ENCODE data around the gene FIZ1.

The FIZ1 gene

DNA sequence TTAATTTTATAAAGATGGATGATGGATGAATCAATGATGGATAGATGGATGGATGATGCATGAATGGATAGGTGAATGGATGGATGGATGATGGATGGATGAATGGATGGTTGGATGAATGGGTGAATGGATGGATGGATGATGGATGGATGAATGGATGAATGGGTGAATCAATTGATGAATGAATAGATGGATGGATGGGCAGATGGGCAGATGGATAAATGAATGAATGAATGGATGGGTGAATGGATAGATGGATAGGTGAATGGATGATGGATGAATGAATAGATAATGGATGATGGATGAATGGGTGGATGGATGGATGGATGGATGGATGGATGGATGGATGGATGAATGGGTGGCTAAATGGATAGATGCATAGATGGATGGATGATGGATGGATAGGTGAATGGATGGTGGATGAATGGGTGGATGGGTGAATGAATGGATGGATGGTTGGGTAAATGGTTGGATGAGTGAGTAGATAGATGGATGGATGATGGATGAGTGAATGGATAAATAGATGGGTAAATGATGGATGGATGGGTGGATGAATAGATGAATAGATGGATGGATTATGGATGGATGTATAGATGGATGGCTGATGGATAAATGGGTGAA is 31.5 kb downstream of the FIZ1 start:
- DNase-seq = no peak

DNA sequence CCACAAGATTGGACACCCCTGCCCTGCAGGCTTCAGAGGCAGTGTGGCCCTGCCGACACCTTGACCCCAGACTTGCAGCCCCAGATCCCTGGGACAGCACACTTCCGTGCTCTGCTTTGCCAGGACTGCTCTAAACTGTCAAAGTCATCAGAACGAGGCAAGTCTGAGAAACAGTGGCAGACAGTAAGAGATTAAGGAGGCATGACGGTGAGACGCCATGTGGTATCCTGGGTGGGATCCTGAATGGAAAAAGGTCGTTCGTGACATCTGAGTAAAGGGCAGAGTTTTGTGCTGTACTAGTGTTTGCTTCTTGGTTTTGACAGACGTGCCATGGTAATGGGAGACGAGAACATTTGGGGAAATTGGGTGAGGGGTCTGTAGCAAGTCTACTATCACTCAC is 32.5 kb downstream of the FIZ1 start:
- DNase-seq = no peak

- no peak for DNase-seq
Observed at GRCh38 chr19:55563261-55563690, 36.0 kb downstream of the FIZ1 start.

DNA sequence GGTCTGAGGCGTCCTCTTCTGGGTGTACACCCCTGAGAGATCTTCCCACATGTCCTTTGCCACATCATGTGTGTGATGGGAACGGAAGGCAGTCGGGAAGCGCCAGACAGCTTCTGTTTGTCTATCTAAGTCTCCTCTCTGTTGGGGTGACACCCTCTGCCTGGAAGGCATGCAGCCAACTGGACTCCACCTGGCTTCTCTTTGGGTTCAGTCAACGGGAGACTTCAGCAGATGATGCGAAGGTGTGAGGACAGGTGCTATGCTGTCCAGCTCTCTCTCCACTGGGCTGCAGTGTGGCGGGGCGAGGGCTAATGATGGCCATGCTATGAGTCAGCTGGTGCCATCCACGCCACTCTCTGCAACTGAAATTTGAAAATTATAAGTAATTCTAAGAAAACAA is 39.6 kb downstream of the FIZ1 start:
- DNase-seq = no peak

DNA sequence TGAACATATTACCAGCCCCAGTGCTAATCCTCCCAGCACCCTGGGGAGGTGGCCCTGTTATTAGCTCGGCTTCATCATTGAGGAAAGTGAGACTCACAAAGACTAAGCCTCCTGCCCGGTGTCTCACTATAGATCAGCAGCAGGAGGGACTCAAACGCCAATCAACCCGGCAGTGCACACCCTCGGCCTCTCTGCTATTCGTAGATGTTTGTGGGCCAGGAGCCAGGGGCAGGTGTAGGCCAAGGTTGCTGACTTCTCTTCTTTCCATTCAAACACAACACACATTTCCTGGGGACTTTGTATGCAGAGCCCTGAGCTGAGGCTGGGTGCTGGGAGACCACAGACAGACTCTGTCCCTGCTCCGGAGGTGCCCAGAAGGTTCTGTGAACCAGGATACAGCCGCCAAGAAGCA is 44.6 kb downstream of the FIZ1 start:
- no peak for DNase-seq

DNA sequence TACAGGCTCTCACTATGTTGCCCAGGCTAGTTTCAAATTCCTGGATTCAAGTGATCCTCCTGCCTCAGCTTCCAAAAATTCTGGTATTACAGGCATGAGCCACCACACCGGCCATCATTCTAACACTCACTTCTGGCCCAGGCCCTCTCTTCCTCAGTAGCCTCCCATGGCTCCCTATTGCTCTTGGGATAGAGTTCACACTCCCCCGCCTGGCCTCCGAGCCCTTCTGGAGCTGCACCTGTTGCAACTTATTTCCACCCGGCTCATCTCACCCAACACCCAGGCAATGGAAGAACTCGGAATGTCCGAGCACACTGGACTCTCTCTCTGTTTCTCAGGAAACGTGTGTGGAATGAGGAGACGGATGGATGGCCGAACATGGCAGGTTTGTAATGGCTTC is 45.0 kb downstream of the FIZ1 start:
- no peak for DNase-seq

DNA sequence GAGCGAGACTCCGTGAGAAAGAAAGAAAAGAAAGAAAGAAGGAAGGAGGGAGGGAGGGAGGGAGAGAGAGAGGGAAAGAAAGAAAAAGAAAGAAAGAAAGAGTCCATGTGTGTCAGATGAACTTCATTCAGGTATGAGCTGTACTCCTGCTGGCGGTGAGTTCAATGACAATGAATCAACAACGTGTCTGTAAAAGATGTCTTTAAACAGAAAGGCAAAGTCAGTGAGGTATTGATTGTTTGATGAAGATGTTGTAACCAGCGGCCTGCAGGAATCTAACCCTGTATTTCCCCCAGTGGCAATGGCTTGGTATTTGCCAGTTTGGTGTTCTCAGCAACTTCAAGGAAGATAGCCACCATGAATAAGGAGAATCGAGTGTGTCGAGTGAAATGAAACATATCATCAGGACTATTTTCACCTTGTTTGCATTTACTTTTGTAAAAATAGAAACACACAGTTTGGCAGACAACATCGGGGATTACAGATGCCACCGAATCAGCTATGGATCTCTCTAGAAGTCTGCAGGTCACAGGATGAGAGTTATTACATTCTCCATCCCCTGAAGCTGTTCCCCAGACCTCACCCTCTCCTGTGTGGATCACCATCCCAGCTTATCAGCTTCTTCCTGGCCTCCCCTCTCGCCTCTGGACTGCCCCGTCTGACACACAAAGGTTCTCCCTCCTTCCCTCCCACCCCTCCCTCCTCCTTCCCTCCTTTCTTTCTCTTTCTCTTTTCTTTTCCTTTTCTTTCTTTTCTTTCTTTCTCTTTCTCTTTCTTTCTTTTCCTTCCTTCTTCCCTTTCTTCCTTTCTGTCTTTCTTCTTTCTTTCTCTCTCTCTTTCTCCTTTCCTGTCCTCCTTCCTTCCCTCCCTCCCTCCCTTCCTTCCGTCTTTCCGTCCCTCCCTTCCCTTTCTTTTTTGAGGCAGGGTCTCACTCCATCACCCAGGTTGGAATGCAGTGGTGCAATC is 45.8 kb downstream of the FIZ1 start:
- no peak for DNase-seq

DNA sequence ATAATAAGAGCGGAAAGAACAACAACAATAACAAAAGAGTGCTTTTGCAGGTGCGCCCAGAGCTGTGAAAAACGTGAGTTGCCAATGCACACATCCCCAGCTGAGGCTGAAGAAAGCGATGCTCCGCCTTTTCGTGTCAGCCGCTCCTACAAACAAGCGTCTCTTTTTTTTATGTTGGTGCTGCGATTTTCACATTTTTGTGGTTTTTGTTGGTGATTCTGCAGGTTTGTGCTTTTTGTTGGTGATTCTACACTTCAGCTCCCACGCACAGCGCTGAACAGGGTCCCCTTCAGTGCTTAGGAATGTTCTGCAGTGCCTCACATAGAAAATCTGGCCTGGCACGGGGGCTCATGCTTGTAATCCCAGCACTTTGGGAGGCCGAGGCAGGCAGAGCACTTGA is 46.7 kb downstream of the FIZ1 start:
- DNase-seq = no peak

GRCh38 chr19:55552206-55552605 is 47.1 kb downstream of the FIZ1 start:
- no peak for DNase-seq

GRCh38 chr19:55550321-55550650 is 49.0 kb downstream of the FIZ1 start:
- DNase-seq = no peak

- DNase-seq = no peak
Observed at GRCh38 chr19:55549500-55550320, 49.6 kb downstream of the FIZ1 start.

DNA sequence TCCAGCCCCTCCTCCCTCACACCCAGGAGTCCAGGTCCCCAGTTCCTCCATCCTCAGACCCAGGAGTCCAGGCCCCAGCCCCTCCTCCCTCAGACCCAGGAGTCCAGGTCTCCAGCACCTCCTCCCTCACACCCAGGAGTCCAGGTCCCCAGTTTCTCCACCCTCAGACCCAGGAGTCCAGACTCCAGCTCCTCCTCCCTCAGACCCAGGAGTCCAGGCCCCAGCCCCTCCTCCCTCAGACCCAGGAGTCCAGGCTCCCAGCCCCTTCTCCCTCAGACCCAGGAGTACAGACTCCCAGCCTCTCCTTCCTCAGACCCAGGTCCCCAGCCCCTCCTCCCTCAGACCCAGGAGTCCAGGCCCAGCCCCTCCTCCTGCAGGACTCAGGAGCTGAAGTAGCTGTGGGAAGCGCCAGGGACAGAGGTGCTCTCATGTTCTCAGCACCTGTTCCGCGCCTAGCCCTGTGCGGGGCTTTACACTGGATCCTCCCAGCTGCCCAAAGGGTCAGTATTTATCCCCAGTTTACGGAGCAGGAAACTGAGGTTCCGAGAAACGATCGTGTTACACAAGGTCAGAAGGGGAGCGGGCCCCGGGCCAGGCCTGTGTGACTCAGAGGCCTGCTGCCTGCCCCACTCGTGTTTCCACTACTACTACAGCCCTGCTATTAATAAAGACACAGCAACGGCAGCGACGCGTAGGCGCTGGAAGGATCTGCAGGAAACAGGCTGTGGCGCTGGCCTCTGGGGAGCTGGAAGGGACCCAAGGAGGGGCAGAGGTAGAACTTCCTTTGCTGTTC is 52.3 kb downstream of the FIZ1 start:
- no peak for DNase-seq

- DNase-seq = no peak
Observed at GRCh38 chr19:55546011-55546410, 53.3 kb downstream of the FIZ1 start.

DNA sequence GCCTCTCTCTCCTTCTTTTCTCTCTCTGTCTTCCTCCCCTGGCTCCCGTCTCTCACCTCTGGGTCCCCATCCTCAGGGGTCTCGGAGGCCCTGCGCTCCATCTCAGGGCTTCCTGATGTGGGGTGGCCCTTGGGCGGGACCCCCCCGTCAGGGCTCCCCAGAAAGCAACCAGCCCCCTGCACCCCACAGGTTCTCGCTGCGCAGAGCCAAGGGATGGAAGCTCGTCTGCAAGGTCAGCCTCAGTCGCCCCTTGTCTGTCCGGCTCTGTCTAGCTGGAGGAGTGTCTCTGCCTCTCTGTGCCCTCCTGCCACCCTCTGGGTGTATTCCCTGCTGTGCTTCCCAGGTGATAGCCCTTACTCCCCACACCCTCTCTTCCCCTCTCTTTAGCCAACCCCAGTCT is 53.9 kb downstream of the FIZ1 start, which contains the start of gene SBK3:
TSS of gene SBK3 (minus strand) at position 101 of the 400 bp plus-strand sequence. CDS start at position 101, 0 bp downstream.
- DNase-seq = no peak

DNA sequence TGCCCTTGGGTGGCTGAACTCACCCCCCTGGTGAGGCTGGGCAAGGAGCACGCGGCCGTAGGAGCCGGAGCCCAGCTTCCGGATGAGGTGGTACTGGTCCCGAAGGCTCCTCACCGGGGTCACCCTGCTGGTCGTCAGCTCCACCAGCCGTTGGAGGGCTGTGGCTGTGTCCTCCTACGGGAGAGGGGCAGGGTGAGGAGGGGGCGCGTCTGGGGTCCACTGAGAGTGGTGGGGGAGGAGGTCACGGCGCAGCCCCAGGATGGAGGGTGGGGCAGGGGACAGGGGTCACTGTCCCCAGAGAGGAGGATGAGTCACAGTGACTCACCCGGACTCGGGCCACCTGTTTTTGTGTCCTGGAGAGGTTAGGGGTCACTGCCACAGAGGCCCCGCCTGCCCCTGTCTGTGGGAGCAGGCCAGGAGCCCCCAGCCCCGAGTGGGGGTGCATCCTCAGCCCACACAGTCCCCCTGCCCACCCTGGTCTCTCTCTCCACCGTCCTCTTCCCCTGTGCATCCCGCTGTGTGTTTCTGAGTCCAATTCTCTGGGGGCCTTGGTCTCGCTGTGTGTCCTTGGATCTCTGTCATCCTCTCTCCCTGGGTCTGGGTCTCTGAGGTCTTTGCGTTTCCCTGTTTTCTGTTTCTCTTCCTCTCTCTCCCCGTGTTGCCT is 54.4 kb downstream of the FIZ1 start:
- DNase-seq = no peak

DNA sequence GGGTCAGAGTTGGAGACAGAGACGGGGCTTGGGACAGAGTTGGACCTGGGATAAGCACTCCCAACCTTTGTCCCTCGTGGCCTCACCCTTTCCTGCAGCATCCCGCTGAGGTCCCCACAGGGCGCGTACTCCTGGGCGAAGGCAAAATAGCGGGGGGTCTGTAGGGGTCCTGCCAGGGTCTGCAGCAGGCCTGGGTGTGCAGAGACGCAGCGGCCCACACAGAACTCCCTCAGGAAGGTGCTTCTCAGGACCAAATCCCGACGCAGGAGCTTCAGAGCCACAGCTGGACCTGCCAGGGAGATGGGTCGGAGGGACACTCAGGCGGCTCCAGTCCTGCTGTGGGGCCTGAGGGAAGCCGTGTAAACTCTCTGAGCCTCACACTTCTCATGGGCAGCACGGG is 55.3 kb downstream of the FIZ1 start:
- no peak for DNase-seq

- no peak for DNase-seq
Observed at GRCh38 chr19:55543567-55543966, 55.8 kb downstream of the FIZ1 start.

DNA sequence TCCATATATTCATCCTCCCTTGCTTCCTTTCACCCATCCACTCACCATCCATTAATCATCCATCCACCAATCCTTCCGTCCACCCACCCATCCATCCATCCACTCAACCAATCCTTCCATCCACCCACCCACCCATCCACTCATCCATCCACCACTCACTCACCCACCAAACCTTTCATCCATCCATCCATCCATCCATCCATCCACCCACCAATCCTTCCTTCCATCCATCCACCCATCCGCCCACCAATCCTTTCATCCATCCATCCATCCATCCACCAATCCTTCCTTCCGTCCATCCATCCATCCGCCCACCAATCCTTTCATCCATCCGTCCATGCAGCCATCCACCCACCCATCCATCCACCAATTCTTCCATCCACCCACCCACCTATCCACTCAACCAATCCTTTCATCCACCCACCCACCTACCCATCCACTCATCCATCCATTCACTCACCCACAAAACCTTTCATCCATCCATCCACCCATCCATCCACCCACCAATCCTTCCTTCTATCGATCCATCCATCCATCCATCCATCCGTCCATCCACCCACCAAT is 56.9 kb downstream of the FIZ1 start:
- no peak for DNase-seq
